AG04449 (cell line): ENCODE data around the gene RAB11FIP4.

Experiments used
- CTCF ChIA-PET: fragments of 350-600 bp; formaldehyde crosslinking; extraction: SDS; loops from one replicate; lab custom pipeline; 2021; ENCODE audit warnings: antibody characterized with exemption; lab: Yijun Ruan, JAX
- POLR2A ChIA-PET: fragments of 400-600, 350-600 bp; formaldehyde crosslinking; extraction: SDS; loops from one replicate; lab custom pipeline; 2020; ENCODE audit warnings: antibody characterized with exemption, inconsistent platforms; lab: Yijun Ruan, JAX
- DNase-seq: peaks from one replicate; pipeline ENCODE4 v3.0.0-alpha.2; 2010; ENCODE audit warnings: low read depth, low spot score
- H3K4me3 ChIP-seq: 2 replicates; pipeline ENCODE4 v1.5.1; 2011; ENCODE audit warnings: low read depth, mild to moderate bottlenecking, control low read depth, low read length
- TF ChIP-seq, protein P1 (sequence below): IDR thresholded peaks from one replicate; pipeline ENCODE4 v1.5.1; 2011; ENCODE audit warnings: mild to moderate bottlenecking, moderate library complexity, low read length, control low read depth, inconsistent platforms; ENCODE audit not compliant: insufficient read depth; ENCODE audit errors: missing control alignments

RAB11FIP4 gene

DNA sequence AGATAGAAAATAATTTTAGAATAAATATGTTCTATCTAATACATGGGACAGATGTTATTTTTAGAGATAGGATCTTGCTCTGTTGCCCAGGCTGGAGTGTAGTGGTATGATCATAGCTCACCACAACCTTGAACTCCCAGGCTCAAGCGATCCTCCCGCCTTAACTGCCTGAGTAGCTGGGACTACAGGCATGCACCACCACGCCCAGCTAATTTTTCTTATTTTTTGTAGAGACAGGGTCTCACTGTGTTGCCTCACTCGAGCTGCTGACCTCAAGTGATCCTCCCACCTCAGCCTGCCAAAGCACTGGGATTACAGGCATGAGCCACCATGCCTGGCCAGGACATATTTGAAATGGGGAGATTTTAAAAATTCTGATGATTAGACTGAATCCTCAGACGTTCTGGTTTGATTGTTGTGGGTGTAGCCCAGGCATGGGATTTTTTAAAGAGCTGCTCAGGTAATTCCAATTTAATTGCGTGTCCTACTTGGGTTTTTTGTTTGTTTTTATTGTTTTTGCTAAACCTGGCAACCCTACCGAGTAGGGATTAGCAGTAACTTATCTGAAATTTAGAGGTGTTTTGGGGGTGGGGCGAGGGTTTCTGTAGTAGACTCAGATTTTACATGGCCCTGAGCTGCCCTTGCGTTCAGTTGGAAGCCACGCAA lies 142.9 kb downstream of the RAB11FIP4 start:
- H3K4me3 ChIP-seq: no peak overlapping the region
- TF ChIP-seq, protein P1, sequence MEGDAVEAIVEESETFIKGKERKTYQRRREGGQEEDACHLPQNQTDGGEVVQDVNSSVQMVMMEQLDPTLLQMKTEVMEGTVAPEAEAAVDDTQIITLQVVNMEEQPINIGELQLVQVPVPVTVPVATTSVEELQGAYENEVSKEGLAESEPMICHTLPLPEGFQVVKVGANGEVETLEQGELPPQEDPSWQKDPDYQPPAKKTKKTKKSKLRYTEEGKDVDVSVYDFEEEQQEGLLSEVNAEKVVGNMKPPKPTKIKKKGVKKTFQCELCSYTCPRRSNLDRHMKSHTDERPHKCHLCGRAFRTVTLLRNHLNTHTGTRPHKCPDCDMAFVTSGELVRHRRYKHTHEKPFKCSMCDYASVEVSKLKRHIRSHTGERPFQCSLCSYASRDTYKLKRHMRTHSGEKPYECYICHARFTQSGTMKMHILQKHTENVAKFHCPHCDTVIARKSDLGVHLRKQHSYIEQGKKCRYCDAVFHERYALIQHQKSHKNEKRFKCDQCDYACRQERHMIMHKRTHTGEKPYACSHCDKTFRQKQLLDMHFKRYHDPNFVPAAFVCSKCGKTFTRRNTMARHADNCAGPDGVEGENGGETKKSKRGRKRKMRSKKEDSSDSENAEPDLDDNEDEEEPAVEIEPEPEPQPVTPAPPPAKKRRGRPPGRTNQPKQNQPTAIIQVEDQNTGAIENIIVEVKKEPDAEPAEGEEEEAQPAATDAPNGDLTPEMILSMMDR: no peak
- CTCF ChIA-PET: interaction anchor here (0.7 to 11.6 kb wide), 11 partner anchors 10 to 364 kb away, joined by 3 to 154 read pairs (median 8); no protein-coding TSS in a partner anchor
- POLR2A ChIA-PET: interaction anchor here (1.2 to 1.5 kb wide), 2 partner anchors 10 to 367 kb away, joined by 3 to 5 read pairs; partner anchors contain the start of gene UTP6
- DNase-seq: no peak

DNA sequence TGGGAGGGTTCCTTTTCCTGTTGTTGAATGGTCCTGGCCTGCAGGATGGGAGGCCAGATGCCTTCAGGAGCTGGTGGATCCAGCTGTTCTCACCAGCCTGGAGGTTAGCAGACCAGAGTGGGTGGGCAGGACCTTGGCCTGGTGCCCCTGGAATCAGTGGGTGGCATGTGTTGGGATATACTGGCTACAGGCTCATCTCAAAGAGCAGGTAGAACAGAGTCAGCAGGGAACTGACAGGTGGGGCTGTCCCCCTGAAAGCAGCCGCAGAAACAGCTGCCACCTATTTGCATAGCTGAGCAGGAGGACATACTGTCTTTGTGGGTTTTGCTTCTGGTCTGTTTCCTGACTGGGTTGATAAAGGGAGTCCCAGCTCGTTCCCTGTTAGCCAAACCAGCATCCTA lies 144.1 kb downstream of the RAB11FIP4 start:
- POLR2A ChIA-PET: no interaction called here
- DNase-seq: no peak
- CTCF ChIA-PET: interaction anchor here (0.7 to 11.6 kb wide), 7 partner anchors 8 to 307 kb away, joined by 3 to 154 read pairs (median 4); no protein-coding TSS in a partner anchor
- TF ChIP-seq, protein P1: no peak
- H3K4me3 ChIP-seq: no peak overlapping the region

DNA sequence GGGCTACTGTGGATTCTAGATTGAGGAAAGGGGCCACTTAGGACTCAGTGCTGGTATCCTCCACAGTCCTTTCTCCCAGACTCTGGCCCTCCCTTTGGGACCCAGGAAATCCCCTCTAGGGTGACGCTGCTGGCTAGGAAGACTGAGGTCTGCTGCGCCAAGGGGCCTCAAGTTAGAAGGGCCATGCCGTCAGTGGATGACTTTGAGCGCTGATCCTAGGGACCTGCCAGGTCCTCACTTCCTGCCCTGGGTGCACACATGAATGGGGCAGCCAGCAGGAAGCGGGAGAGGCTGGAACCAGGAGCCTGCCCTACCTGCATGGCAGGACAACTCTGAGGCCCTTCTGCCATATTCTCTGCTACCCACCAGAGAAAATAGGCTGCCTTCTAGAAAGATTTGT lies 145.0 kb downstream of the RAB11FIP4 start:
- CTCF ChIA-PET: interaction anchor here (1.7 to 11.6 kb wide), 2 partner anchors 10 to 306 kb away, joined by 6 to 154 read pairs; no protein-coding TSS in a partner anchor
- POLR2A ChIA-PET: no interaction called here
- TF ChIP-seq, protein P1: no peak

DNA sequence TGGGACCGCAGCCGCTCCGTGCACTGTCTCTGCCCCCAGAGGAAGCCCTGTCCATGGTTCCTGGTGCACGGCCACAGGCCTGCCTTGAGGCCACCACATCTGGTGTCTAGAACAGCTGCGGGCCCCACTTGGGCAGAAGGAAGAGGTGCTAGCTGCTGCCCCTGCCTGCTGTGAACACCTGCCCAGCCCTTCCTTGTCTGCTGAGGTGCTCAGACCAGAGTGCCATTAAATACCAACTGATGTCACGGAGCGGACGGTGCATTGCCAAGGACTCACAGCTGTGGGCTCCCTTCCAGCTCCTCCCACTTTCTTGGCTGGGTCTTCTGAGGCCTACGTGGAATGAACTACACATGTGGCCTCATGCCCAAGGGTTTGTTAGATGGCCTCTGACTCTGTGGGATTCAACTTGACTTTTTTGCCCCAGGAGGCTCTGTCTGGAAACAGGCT lies 146.1 kb downstream of the RAB11FIP4 start:
- TF ChIP-seq, protein P1: no peak
- ChIA-PET CTCF (interaction anchor here (0.6 to 11.6 kb wide), 5 partner anchors 9 to 363 kb away, joined by 3 to 154 read pairs (median 4); partner anchors contain the start of gene UTP6), POLR2A (no interaction called here)
- no peak for DNase-seq
- no peak overlapping the region for H3K4me3 ChIP-seq

More for the DNA sequence above, 145.0 kb downstream of the RAB11FIP4 start:
- no peak overlapping the region for H3K4me3 ChIP-seq
- DNase-seq: no peak

DNA sequence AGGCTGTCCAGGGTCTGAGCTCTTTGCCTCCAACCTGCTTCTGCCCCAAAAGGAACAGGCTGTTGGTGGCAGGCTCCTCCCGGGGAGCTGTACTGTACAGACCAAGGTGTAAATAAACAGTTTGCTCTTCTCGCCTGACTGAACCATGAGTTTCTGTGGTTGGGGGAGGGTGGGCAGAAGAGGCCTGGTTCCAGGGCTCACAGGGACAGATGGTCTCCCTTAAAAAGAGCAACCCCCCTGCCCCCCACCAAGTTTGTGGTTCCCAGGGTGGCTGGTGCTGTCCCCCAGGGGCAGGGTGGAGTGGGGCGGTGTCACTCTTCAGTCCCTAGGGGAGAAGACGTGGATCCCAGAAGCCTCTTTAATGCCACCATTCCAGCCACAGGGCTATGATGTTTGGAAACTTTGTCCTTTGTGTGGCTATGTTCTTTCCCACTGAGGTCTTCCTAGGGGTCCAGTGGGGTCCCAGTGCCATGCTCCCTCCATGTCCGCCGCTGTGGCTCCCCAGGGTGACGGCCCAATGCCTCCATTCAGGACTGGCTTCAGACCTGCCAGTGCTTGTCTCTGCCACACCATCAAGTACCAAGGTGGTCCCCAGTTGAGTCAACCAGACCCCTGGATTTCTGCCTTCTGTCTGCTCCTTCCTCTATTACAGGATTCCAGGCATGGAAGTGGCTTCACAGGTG lies 146.7 kb downstream of the RAB11FIP4 start:
- POLR2A ChIA-PET: no interaction called here

More for the DNA sequence above, 146.7 kb downstream of the RAB11FIP4 start:
- H3K4me3 ChIP-seq: no peak overlapping the region
- CTCF ChIA-PET: interaction anchor here (0.7 to 11.6 kb wide), 4 partner anchors 10 to 304 kb away, joined by 3 to 154 read pairs (median 5); no protein-coding TSS in a partner anchor
- DNase-seq: no peak
- TF ChIP-seq, protein P1: no peak
